ENCODE data around the gene RCSD1.

The RCSD1 gene

DNA sequence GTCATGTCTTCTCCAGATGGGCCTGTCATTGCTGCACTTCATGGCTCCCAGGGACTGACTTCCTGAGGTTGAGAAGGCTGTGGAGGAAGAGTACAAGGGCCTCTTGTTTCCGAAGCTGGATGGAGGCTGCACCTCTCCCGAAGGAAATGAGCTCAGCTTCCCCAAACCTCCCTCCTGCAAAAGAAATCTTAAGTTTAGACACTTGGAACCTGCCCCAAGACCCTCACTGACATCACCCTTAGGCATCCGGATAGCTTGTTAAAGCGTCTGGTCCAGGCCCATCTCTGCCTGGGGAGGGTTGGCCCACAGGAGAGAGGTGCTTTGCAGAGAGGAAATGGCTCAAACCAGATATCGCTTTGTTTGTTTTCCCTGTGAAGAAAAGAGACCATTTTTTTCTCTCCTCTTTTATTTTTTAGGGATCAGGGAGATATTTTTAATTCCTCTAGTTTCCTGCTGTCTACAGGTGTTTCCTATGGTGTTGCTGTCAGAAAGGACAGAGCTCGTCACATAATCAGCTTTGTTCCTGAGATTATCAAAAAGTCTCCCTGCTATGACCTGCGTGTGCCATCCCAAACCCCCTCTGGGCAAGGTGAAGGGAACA lies 25.0 kb downstream of the RCSD1 start:
- TF ChIP-seq, protein P1, sequence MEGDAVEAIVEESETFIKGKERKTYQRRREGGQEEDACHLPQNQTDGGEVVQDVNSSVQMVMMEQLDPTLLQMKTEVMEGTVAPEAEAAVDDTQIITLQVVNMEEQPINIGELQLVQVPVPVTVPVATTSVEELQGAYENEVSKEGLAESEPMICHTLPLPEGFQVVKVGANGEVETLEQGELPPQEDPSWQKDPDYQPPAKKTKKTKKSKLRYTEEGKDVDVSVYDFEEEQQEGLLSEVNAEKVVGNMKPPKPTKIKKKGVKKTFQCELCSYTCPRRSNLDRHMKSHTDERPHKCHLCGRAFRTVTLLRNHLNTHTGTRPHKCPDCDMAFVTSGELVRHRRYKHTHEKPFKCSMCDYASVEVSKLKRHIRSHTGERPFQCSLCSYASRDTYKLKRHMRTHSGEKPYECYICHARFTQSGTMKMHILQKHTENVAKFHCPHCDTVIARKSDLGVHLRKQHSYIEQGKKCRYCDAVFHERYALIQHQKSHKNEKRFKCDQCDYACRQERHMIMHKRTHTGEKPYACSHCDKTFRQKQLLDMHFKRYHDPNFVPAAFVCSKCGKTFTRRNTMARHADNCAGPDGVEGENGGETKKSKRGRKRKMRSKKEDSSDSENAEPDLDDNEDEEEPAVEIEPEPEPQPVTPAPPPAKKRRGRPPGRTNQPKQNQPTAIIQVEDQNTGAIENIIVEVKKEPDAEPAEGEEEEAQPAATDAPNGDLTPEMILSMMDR (conservative IDR thresholded peaks at IDR 0.05; ENCODE audit: low read depth), result no peak
- POLR2A ChIA-PET (ENCODE audit: low non-redundant PET), result no interaction called here
- CTCF ChIA-PET, result interaction anchor here (0.5 to 1.8 kb wide), 2 partner anchors 33 to 366 kb away, joined by 3 to 5 read pairs; no protein-coding TSS in a partner anchor
- no peak overlapping the region for H3K27ac ChIP-seq
- DNase-seq (ENCODE audit: low spot score), result no peak

DNA sequence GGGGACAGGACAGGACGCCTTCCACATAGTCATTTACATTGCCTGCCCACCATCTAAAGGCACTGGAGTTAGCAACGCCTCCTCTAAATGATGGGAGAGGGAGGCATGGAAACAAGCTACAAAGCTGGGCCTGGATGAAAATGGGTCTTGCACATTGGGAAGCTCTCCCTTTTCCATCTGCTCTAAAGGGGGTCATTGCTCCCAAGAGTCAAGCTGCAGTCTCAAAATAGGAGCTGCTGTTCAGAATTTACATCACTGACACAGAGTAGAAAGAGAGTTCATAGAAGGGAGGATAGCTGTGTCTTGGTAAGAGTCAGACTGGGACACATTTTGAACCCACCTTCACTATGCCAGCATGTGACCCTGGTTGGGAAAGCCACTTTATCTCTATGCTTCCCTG lies 26.6 kb downstream of the RCSD1 start:
- no peak overlapping the region for H3K27ac ChIP-seq
- TF ChIP-seq, protein P1 (conservative IDR thresholded peaks at IDR 0.05; ENCODE audit: low read depth), result no peak
- ChIA-PET POLR2A (ENCODE audit: low non-redundant PET) (no interaction called here), CTCF (no interaction called here)
- no peak for DNase-seq (ENCODE audit: low spot score)

DNA sequence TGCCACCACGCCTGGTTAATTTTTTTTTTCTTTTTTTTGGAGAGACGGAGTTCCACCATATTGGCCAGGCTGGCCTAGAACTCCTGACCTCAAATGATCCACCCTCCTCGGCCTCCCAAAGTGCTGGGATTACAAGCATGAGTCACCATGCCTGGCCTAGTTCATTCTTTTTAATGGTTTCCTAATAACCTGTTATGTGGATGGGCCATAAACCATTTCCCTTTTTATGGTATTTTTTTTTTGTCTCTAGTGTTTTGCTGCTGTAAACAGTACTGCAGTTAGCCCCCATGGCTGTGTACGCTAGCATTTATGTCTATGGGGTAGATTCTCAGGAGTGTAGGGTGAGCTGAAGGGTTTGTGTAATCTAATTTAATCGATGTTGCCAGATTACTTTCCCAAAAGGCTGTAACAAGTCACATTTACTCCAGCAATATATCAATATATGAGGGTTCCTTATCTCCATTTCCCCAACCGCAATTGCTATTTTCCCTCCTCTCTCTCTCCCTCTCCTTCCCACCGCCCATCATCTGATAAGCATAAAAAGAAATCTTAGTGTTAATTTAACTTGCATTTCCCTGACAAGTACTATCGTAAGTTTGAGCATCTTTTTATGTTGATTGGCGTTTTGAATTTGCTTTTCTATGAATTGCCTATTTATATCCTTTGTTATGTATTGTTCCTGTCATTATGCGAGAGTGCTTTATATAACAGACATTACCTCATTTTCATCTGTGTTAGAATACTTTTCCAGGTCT lies 28.7 kb downstream of the RCSD1 start:
- TF ChIP-seq, protein P1 (conservative IDR thresholded peaks at IDR 0.05; ENCODE audit: low read depth), result no peak
- H3K27ac ChIP-seq, result no peak overlapping the region
- ChIA-PET CTCF (interaction anchor here (0.7 kb wide), 1 partner anchor 757 kb away, joined by 3 read pairs; no protein-coding TSS in a partner anchor), POLR2A (ENCODE audit: low non-redundant PET) (no interaction called here)
- no peak for DNase-seq (ENCODE audit: low spot score)

DNA sequence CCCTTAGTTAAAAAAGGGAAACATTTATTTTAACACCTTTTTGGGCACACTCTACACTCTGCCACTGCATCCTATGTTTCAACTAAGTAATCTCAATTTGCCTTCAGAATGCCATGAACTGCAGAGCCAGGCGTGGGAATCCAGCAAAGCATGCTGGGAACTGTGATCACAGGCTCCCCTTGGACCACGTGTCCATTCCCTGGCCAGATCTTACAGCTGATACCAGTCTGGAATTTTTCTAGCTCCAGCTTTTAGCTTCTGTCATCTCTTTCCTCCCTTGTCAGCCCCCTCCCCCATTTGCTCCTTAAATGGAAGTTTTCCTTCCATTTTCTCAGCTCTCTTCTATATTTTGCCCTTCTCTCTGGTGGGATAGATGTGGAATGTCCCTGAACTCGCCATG lies 29.4 kb downstream of the RCSD1 start:
- TF ChIP-seq, protein P1 (conservative IDR thresholded peaks at IDR 0.05; ENCODE audit: low read depth), result no peak
- peak overlapping the region; percentile 11; the same call in 1 of the 2 replicates for H3K27ac ChIP-seq
- DNase-seq (ENCODE audit: low spot score), result no peak
- ChIA-PET POLR2A (ENCODE audit: low non-redundant PET) (no interaction called here), CTCF (interaction anchor here (0.7 kb wide), 1 partner anchor 757 kb away, joined by 3 read pairs; no protein-coding TSS in a partner anchor)

DNA sequence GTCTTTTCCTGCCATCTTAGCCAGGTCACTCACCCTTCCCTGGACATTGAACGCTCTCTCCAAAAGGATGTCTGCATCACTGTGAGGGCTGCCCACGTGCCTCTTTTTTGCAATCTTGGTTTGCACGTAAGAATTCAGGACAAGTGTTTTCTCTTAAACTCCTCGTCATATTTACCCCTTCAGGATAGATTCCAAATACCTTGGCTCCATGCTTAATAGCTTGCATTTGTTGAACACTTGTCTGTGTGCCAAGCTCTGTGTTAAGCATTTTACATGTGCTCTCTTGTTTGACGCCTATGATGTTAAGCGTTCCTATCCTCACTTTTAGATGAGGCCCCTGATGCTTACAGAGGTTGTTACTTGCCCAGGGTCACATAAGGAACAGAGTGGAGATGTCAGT lies 29.8 kb downstream of the RCSD1 start:
- TF ChIP-seq, protein P1 (conservative IDR thresholded peaks at IDR 0.05; ENCODE audit: low read depth), result no peak
- POLR2A ChIA-PET (ENCODE audit: low non-redundant PET), result no interaction called here
- peak overlapping the region; percentile 11; the same call in 1 of the 2 replicates for H3K27ac ChIP-seq
- DNase-seq (ENCODE audit: low spot score), result no peak
- CTCF ChIA-PET, result no interaction called here

DNA sequence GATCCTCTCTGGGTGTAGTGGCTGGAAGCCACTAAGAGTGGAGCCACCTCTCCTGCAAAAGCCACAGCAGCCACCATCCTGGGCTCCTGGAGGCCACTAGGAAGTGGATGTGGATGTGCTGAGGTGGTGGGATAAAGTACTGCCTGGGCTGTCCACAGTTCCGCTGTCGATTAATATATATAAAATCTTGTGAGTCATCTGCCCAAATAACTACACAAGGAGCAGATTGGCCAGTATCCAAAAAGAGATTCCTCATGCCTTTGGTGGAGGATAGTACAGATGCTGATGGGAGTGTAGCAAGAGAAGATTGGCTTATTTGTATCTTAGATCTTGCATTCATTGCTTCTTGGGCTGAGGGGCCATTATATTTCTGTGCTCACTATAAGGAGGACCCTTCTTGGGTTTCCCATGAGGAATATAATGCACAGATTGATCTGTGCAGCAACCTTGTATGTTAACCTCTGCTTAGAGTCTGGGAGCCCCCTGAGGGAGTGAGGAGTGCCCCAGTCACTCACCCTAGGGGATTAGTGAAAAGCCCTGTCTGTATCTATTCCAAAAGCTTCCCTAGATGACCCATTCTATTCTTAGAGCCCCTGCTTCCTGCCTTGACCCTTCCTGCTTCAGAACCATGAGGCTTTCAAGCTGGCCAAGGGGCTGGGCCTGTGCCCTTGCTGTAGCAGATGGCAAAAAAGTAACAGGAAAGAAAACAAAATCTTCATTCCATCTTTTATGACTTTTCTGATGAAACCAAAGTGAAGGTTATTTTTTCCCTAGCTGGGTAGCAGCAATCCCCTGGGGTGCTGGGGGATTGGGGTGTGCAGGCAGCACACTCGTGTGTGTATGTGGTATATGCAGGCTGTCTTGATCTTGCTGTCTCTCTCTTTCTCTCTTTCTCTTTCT lies 31.7 kb downstream of the RCSD1 start:
- POLR2A ChIA-PET (ENCODE audit: low non-redundant PET), result no interaction called here
- peak; percentile 85 for DNase-seq (ENCODE audit: low spot score)
- peak overlapping the region; percentile 99 for H3K27ac ChIP-seq
- CTCF ChIA-PET, result interaction anchor here (0.5 to 1.9 kb wide), 4 partner anchors 9 to 294 kb away, joined by 3 to 8 read pairs (median 4); no protein-coding TSS in a partner anchor
- TF ChIP-seq, protein P1 (conservative IDR thresholded peaks at IDR 0.05; ENCODE audit: low read depth), result no peak
